ENCODE data around the gene LUZP2. TPM values are rescaled to one million over a fixed set of nuclear protein-coding genes. Genes with fewer than 3 reads are reported as not detected.

LUZP2 gene
- total and polyA plus RNA-seq, 8 donors, result 1.2 to 8.3 (median 4.6) TPM; not detected in 1

GRCh38 chr11:24779791-24780190 is 282.9 kb downstream of the LUZP2 start:
- DNase-seq (no peak), ATAC-seq (no peak)
- Histone ChIP-seq H3K4me3 (no peak overlapping the region), H3K36me3 (no peaks in the 10 kb centered on the region), H3K4me1 (no peaks in the 10 kb centered on the region), H3K27ac (no peak overlapping the region), H3K27me3 (no peaks in the 10 kb centered on the region), H3K9me3 (no peaks in the 10 kb centered on the region)
- intact Hi-C loops (cut with DNase I), result no loop called here
- TF ChIP-seq CTCF (IDR thresholded peaks at IDR 0.05), result no peak

DNA sequence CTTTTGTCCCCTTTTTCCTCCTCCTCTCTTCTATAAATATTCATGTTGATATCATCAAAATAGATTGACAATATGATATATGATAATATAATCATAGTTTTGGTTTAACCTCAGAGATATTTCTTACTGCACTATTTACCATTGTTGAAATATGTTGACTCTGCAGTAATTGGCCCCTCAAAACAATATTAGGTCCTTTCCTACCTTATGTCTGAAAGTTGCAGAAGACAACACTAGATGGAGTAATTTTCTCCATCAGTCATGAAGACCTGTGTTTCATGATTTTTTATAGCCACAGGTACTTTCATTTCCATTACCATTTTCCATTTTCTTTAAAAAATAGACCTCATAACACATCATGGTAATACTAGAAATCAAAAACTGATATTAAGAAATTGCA is 284.4 kb downstream of the LUZP2 start:
- Histone ChIP-seq H3K27me3 (no peaks in the 10 kb centered on the region), H3K36me3 (no peaks in the 10 kb centered on the region), H3K4me3 (no peak overlapping the region), H3K27ac (no peak overlapping the region), H3K9me3 (no peaks in the 10 kb centered on the region), H3K4me1 (no peaks in the 10 kb centered on the region)
- intact Hi-C loops (cut with DNase I), result no loop called here
- ATAC-seq (no peak), DNase-seq (no peak)
- no peak for TF ChIP-seq CTCF (IDR thresholded peaks at IDR 0.05)

DNA sequence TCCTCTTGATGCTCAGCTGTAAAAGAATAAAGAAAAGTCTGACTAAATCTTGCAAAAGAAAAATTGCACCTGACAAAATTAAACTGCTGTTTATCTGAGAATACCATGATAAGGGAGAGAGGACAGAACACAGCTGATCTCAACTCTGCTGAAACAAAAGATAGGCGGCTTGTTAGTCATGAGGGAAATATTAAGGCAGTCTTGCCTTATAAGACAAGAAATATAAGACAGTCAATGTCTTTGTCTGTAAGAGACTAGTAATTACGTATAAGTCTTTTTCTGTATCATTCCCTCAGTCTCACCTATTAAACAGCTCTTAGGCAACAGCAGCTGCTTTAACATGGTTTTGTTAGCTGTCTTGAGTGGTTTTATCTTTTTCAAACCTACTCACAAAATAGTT is 296.6 kb downstream of the LUZP2 start:
- no peaks in the 10 kb centered on the region for H3K27me3 ChIP-seq
- H3K4me3 ChIP-seq, result no peak overlapping the region
- H3K36me3 ChIP-seq, result no peaks in the 10 kb centered on the region
- intact Hi-C loops (cut with DNase I), result no loop called here
- H3K9me3 ChIP-seq, result no peaks in the 10 kb centered on the region
- no peak overlapping the region for H3K27ac ChIP-seq
- no peak for TF ChIP-seq CTCF (IDR thresholded peaks at IDR 0.05)
- DNase-seq (no peak), ATAC-seq (no peak)
- H3K4me1 ChIP-seq, result no peaks in the 10 kb centered on the region

DNA sequence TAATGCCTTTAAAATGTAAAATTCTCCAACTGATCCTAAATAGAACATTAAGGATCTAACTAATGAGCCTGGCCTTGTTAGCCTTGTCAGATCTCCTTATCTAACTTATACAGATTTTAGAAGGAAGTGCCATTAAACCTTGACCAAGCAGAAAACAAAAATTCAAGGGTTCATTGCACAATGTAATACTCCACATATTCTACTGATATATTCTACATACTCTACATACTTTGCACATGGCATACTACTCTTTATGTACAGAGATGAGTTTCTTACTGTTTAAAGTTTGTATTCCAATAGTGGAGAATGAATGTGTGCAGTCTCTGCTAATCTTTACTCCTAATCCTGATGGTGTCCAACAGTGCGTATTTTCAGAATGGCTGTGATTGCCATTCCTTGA is 297.2 kb downstream of the LUZP2 start:
- TF ChIP-seq CTCF (IDR thresholded peaks at IDR 0.05), result no peak
- Histone ChIP-seq H3K27me3 (no peaks in the 10 kb centered on the region), H3K4me1 (no peaks in the 10 kb centered on the region), H3K9me3 (no peaks in the 10 kb centered on the region), H3K4me3 (no peak overlapping the region), H3K27ac (no peak overlapping the region), H3K36me3 (no peaks in the 10 kb centered on the region)
- intact Hi-C loops (cut with DNase I), result no loop called here
- no peak for DNase-seq
- no peak for ATAC-seq

- intact Hi-C loops (cut with DNase I), result no loop called here
- no peaks in the 10 kb centered on the region for H3K36me3 ChIP-seq
- no peaks in the 10 kb centered on the region for H3K9me3 ChIP-seq
- no peak for ATAC-seq
- no peak for TF ChIP-seq CTCF (IDR thresholded peaks at IDR 0.05)
- no peak overlapping the region for H3K4me3 ChIP-seq
- no peak overlapping the region for H3K27ac ChIP-seq
- no peak for DNase-seq
- no peaks in the 10 kb centered on the region for H3K27me3 ChIP-seq
- no peaks in the 10 kb centered on the region for H3K4me1 ChIP-seq
These were observed 308.8 kb downstream of the LUZP2 start for GRCh38 chr11:24805671-24806070.

All from left lung (tissue), 10 donors.